H9 (cell line): ENCODE results near the gene LAMB4. TPM values are rescaled to one million over a fixed set of nuclear protein-coding genes. Genes with fewer than 3 reads are reported as not detected.

Experiments used
- DNase-seq: peaks from one replicate; pipeline ENCODE4 v3.0.0-alpha.2; 2017
- H2AFZ ChIP-seq: one replicate; pipeline ENCODE4 v1.6.1; 2013; ENCODE audit warnings: mild to moderate bottlenecking, low read length, control low read depth, moderate library complexity
- H2AK5ac ChIP-seq: 2 replicates; pipeline ENCODE4 v1.6.1; 2013; ENCODE audit warnings: low read length, control low read depth, mixed read lengths; ENCODE audit not compliant: insufficient read length
- H2BK120ac ChIP-seq: one replicate; pipeline ENCODE4 v1.6.1; 2013; ENCODE audit warnings: low read depth, mild to moderate bottlenecking, low read length, control low read depth, inconsistent platforms; ENCODE audit not compliant: poor library complexity, severe bottlenecking
- H2BK12ac ChIP-seq: 2 replicates; pipeline ENCODE4 v1.6.1; 2013; ENCODE audit warnings: low read length, control low read depth, mixed read lengths, low read depth; ENCODE audit not compliant: insufficient read length
- H2BK15ac ChIP-seq: 2 replicates; pipeline ENCODE4 v1.6.1; 2013; ENCODE audit warnings: low read depth, low read length, control low read depth
- H2BK20ac ChIP-seq: one replicate; pipeline ENCODE4 v1.6.1; 2013; ENCODE audit warnings: low read depth, mild to moderate bottlenecking, low read length, control low read depth, inconsistent platforms; ENCODE audit not compliant: poor library complexity, severe bottlenecking
- H2BK5ac ChIP-seq: 2 replicates; pipeline ENCODE4 v1.6.1; 2013; ENCODE audit warnings: low read length, control low read depth, mixed read lengths; ENCODE audit not compliant: insufficient read length
- H3K14ac ChIP-seq: 2 replicates; pipeline ENCODE4 v1.6.1; 2013; ENCODE audit warnings: low read length, control low read depth; ENCODE audit not compliant: insufficient read depth
- H3K18ac ChIP-seq: 2 replicates; pipeline ENCODE4 v1.6.1; 2013; ENCODE audit warnings: low read depth, mild to moderate bottlenecking, mixed read lengths, low read length, control low read depth; ENCODE audit not compliant: insufficient read length
- H3K23ac ChIP-seq: 2 replicates; pipeline ENCODE4 v1.6.1; 2013; ENCODE audit warnings: low read length, control low read depth, mixed read lengths, low read depth; ENCODE audit not compliant: insufficient read length
- H3K23me2 ChIP-seq: 2 replicates; pipeline ENCODE4 v1.6.1; 2013; ENCODE audit warnings: low read depth, mild to moderate bottlenecking, mixed read lengths, low read length, control low read depth; ENCODE audit not compliant: insufficient read length, poor library complexity, severe bottlenecking
- H3K27ac ChIP-seq: 2 replicates; pipeline ENCODE4 v1.5.1; 2013; ENCODE audit warnings: low read length, control low read depth, mixed read lengths, low read depth; ENCODE audit not compliant: insufficient read length
- H3K27me3 ChIP-seq: 2 replicates; pipeline ENCODE4 v1.6.1; 2013; ENCODE audit warnings: low read length, control low read depth, inconsistent platforms; ENCODE audit not compliant: insufficient read depth
- H3K4ac ChIP-seq: 2 replicates; pipeline ENCODE4 v1.6.1; 2013; ENCODE audit warnings: low read depth, mild to moderate bottlenecking, control low read depth, inconsistent platforms, low read length, moderate library complexity
- H3K4me1 ChIP-seq: 2 replicates; pipeline ENCODE4 v1.6.1; 2013; ENCODE audit warnings: low read length, control low read depth, inconsistent platforms; ENCODE audit not compliant: insufficient read depth
- H3K4me2 ChIP-seq: 2 replicates; pipeline ENCODE4 v1.6.1; 2013; ENCODE audit warnings: low read length, control low read depth, mixed read lengths; ENCODE audit not compliant: insufficient read length, insufficient read depth
- H3K56ac ChIP-seq: 2 replicates; pipeline ENCODE4 v1.6.1; 2013; ENCODE audit warnings: low read depth, mild to moderate bottlenecking, mixed read lengths, low read length, control low read depth; ENCODE audit not compliant: insufficient read length
- H3K79me1 ChIP-seq: 2 replicates; pipeline ENCODE4 v1.6.1; 2013; ENCODE audit warnings: low read depth, mild to moderate bottlenecking, moderate library complexity, low read length, control low read depth, inconsistent platforms; ENCODE audit not compliant: insufficient read depth, poor library complexity, severe bottlenecking
- H3K79me2 ChIP-seq: 2 replicates; pipeline ENCODE4 v1.6.1; 2013; ENCODE audit warnings: low read length, control low read depth, inconsistent platforms; ENCODE audit not compliant: insufficient read depth
- H3K9ac ChIP-seq: 2 replicates; pipeline ENCODE4 v1.6.1; 2013; ENCODE audit warnings: low read length, control low read depth, mixed read lengths; ENCODE audit not compliant: insufficient read length; ENCODE audit errors: extremely low read depth
- H3K9me3 ChIP-seq: one replicate; pipeline ENCODE4 v1.6.1; 2013; ENCODE audit warnings: low read depth, low read length, inconsistent platforms; ENCODE audit not compliant: control insufficient read depth
- H3T11ph ChIP-seq: one replicate; pipeline ENCODE4 v1.6.1; 2013; ENCODE audit warnings: mild to moderate bottlenecking, low read length, control low read depth, inconsistent platforms
- H4K20me1 ChIP-seq: one replicate; pipeline ENCODE4 v1.6.1; 2013; ENCODE audit not compliant: control insufficient read depth, insufficient read length, insufficient read depth
- H4K5ac ChIP-seq: 2 replicates; pipeline ENCODE4 v1.6.1; 2013; ENCODE audit warnings: low read depth, mild to moderate bottlenecking, mixed read lengths, low read length, control low read depth; ENCODE audit not compliant: insufficient read length
- H4K8ac ChIP-seq: replicated peaks from 2 replicates; pipeline ENCODE4 v1.6.1; 2013; ENCODE audit warnings: low read length, control low read depth, mixed read lengths, low read depth; ENCODE audit not compliant: insufficient read length
- H4K91ac ChIP-seq: 2 replicates; pipeline ENCODE4 v1.6.1; 2013; ENCODE audit warnings: low read depth, mild to moderate bottlenecking, moderate library complexity, mixed read lengths, low read length, control low read depth; ENCODE audit not compliant: insufficient read length
- H3K27ac Mint-ChIP-seq, 3 experiments: 2 replicates in 2 of 3; 3 replicates in 1 of 3; pipeline ENCODE4 v1.8.0; 2020 to 2021; ENCODE audit warnings: mixed read lengths in 3 of 3, mild to moderate bottlenecking in 1 of 3, moderate library complexity in 1 of 3
- H3K27me3 Mint-ChIP-seq: 2 replicates; pipeline ENCODE4 v1.8.0; 2021; ENCODE audit warnings: low read depth, mild to moderate bottlenecking, moderate library complexity, mixed read lengths
- H3K36me3 Mint-ChIP-seq, 3 experiments: 2 replicates in 2 of 3; 3 replicates in 1 of 3; pipeline ENCODE4 v1.8.0; 2020 to 2021; ENCODE audit warnings: low read depth in 3 of 3, mixed read lengths in 3 of 3; ENCODE audit not compliant: insufficient read depth in 1 of 3
- H3K4me1 Mint-ChIP-seq, 2 experiments: 2 replicates each; pipeline ENCODE4 v1.8.0; 2020; ENCODE audit warnings: mixed read lengths in 2 of 2
- H3K4me3 Mint-ChIP-seq, 2 experiments: 2 replicates in 1 of 2; 3 replicates in 1 of 2; pipeline ENCODE4 v1.8.0; 2020 to 2021; ENCODE audit warnings: mild to moderate bottlenecking in 2 of 2, mixed read lengths in 2 of 2, moderate library complexity in 1 of 2
- H3K9me3 Mint-ChIP-seq, 2 experiments: 2 replicates in 1 of 2; 3 replicates in 1 of 2; pipeline ENCODE4 v1.8.0; 2020; ENCODE audit warnings: mild to moderate bottlenecking in 2 of 2, mixed read lengths in 2 of 2, moderate library complexity in 1 of 2
- WGBS: extraction: QIAGEN DNeasy Blood & Tissue Kit; methylation state at CpG from one replicate; pipeline ENCODE4 v1.1.7; 2013; ENCODE audit warnings: missing lambda C conversion rate, low lambda C conversion rate, mixed read lengths; ENCODE audit not compliant: insufficient read length; ENCODE audit errors: extremely low coverage; 5-methylcytosine and 5-hydroxymethylcytosine counted together
- total RNA-seq: library from RNA; stranded (reverse); gene quantifications from 2 replicates; pipeline ENCODE4 v1.2.1, GENCODE V29; 2021
- TF ChIP-seq, protein P1 (sequence below): fragments of 200-600 bp; sonication (generic); conservative IDR thresholded peaks from 3 replicates; pipeline ENCODE4 v1.8.0; 2021; ENCODE audit warnings: antibody characterized with exemption, mild to moderate bottlenecking

The LAMB4 gene
- total RNA-seq, 1 experiment from 2014 or later: not detected

DNA sequence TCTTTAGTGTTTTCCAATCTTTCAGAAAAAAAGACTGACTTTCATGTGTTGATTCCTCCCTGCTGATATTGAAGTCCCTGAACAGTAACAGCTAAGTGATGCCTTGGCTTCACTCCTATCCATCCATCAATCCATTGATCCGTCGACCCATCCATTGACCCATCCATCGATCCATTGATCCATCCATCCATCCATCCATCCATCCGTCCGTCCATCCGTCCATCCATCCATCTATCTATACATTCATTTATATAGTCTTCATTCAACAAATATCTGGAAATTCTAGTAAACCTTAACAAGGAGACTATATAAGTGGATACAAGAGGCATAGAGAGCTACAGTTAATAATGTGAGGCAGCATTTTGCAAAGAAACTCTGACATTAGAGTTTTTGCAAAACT, 105.6 kb downstream of the LAMB4 start:
- Histone ChIP-seq H2BK20ac (no peak overlapping the region), H4K91ac (no peak overlapping the region)

More for the DNA sequence above, 105.6 kb downstream of the LAMB4 start:
- TF ChIP-seq, protein P1, sequence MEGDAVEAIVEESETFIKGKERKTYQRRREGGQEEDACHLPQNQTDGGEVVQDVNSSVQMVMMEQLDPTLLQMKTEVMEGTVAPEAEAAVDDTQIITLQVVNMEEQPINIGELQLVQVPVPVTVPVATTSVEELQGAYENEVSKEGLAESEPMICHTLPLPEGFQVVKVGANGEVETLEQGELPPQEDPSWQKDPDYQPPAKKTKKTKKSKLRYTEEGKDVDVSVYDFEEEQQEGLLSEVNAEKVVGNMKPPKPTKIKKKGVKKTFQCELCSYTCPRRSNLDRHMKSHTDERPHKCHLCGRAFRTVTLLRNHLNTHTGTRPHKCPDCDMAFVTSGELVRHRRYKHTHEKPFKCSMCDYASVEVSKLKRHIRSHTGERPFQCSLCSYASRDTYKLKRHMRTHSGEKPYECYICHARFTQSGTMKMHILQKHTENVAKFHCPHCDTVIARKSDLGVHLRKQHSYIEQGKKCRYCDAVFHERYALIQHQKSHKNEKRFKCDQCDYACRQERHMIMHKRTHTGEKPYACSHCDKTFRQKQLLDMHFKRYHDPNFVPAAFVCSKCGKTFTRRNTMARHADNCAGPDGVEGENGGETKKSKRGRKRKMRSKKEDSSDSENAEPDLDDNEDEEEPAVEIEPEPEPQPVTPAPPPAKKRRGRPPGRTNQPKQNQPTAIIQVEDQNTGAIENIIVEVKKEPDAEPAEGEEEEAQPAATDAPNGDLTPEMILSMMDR: no peak
- Histone ChIP-seq H4K8ac (no peak overlapping the region), H3K18ac (no peak overlapping the region), H4K5ac (no peak overlapping the region), H3K23me2 (no peaks in the 10 kb centered on the region), H2BK120ac (no peak overlapping the region), H3K4ac (no peak overlapping the region), H3K56ac (no peak overlapping the region), H4K20me1 (no peaks in the 10 kb centered on the region), H3K27me3 (no peaks in the 10 kb centered on the region), H3K79me2 (no peaks in the 10 kb centered on the region), H2AFZ (no peak overlapping the region), H3K9me3 (no peaks in the 10 kb centered on the region), H3K9ac (no peak overlapping the region), H2BK5ac (no peak overlapping the region), H3K23ac (no peak overlapping the region), H3K14ac (no peak overlapping the region), H2AK5ac (no peak overlapping the region), H3K4me2 (no peak overlapping the region), H3K4me1 (no peaks in the 10 kb centered on the region), H3T11ph (no peak overlapping the region), H2BK12ac (no peak overlapping the region), H3K27ac (no peak overlapping the region), H3K79me1 (no peaks in the 10 kb centered on the region), H2BK15ac (no peak overlapping the region)
- 100% methylated on average over 3 of the region's 6 CpGs for WGBS
- Mint-ChIP-seq H3K36me3 (no peaks in the 10 kb centered on the region), H3K27me3 (peaks cover 6% of the 10 kb centered on the region), H3K27ac (no peak overlapping the region), H3K4me1 (peaks cover 0 to 5% of the 10 kb centered on the region in 2 experiments; a peak in 1 of 4 replicates), H3K4me3 (no peak overlapping the region), H3K9me3 (no peaks in the 10 kb centered on the region)
- no peak for DNase-seq
